Measurements from ENCODE around the gene ISM1. TPM values are rescaled to one million over a fixed set of nuclear protein-coding genes. Genes with fewer than 3 reads are reported as not detected.

The ISM1 gene
- total RNA-seq, 1 donor from 2014 or later = 0.36 TPM

DNA sequence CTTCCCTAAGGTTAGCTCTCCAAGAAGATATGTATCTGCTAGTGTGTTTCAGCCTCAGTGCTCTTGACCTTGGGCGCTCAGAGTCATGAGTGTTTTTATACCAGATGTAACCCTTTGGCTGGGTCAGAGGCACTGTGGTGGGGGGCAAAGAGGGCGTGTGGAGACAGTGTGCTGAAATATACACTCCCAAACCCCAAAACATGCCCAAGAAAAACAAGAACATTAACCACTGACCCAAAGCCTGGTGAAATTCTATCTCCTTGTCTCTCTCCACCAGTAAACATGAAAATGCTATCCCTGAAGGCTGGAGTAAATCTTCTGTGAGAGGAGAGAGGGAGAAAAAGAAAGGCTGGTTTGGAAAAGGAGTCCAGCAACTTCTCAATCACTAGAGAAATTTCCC lies 47.9 kb downstream of the ISM1 start:
- H3K27me3 Mint-ChIP-seq = peaks cover 5% of the 10 kb centered on the region

GRCh38 chr20:13270211-13270610 lies 49.1 kb downstream of the ISM1 start:
- Mint-ChIP-seq H3K27me3 (peaks cover 5% of the 10 kb centered on the region), H3K4me1 (ENCODE audit: low read depth) (peaks cover 3% of the 10 kb centered on the region), H3K27ac (no peak overlapping the region), H3K4me3 (ENCODE audit: low read depth) (no peak overlapping the region), H3K36me3 (ENCODE audit: insufficient read depth) (no peaks in the 10 kb centered on the region), H3K9me3 (ENCODE audit: low read depth) (no peaks in the 10 kb centered on the region)
- TF ChIP-seq, protein P1, sequence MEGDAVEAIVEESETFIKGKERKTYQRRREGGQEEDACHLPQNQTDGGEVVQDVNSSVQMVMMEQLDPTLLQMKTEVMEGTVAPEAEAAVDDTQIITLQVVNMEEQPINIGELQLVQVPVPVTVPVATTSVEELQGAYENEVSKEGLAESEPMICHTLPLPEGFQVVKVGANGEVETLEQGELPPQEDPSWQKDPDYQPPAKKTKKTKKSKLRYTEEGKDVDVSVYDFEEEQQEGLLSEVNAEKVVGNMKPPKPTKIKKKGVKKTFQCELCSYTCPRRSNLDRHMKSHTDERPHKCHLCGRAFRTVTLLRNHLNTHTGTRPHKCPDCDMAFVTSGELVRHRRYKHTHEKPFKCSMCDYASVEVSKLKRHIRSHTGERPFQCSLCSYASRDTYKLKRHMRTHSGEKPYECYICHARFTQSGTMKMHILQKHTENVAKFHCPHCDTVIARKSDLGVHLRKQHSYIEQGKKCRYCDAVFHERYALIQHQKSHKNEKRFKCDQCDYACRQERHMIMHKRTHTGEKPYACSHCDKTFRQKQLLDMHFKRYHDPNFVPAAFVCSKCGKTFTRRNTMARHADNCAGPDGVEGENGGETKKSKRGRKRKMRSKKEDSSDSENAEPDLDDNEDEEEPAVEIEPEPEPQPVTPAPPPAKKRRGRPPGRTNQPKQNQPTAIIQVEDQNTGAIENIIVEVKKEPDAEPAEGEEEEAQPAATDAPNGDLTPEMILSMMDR (IDR thresholded peaks at IDR 0.05; ENCODE audit: unreplicated experiment) = no peak
- DNase-seq (ENCODE audit: low spot score, unreplicated experiment) = no peak

More for the DNA sequence above, 47.9 kb downstream of the ISM1 start:
- TF ChIP-seq, protein P1 (IDR thresholded peaks at IDR 0.05; ENCODE audit: unreplicated experiment) = no peak
- Mint-ChIP-seq H3K4me3 (ENCODE audit: low read depth) (no peak overlapping the region), H3K27ac (no peak overlapping the region), H3K4me1 (ENCODE audit: low read depth) (peaks cover 1% of the 10 kb centered on the region), H3K36me3 (ENCODE audit: insufficient read depth) (no peaks in the 10 kb centered on the region), H3K9me3 (ENCODE audit: low read depth) (no peaks in the 10 kb centered on the region)
- DNase-seq (ENCODE audit: low spot score, unreplicated experiment) = no peak

- DNase-seq (ENCODE audit: low spot score, unreplicated experiment) = no peak
- H3K4me1 Mint-ChIP-seq (ENCODE audit: low read depth) = peaks cover 3% of the 10 kb centered on the region
- no peak overlapping the region for H3K27ac Mint-ChIP-seq
- H3K9me3 Mint-ChIP-seq (ENCODE audit: low read depth) = no peaks in the 10 kb centered on the region
- H3K4me3 Mint-ChIP-seq (ENCODE audit: low read depth) = no peak overlapping the region
- H3K27me3 Mint-ChIP-seq = peaks cover 5% of the 10 kb centered on the region
- H3K36me3 Mint-ChIP-seq (ENCODE audit: insufficient read depth) = no peaks in the 10 kb centered on the region
- TF ChIP-seq, protein P1 (IDR thresholded peaks at IDR 0.05; ENCODE audit: unreplicated experiment) = no peak
These were observed 50.0 kb downstream of the ISM1 start for GRCh38 chr20:13271098-13271497.

DNA sequence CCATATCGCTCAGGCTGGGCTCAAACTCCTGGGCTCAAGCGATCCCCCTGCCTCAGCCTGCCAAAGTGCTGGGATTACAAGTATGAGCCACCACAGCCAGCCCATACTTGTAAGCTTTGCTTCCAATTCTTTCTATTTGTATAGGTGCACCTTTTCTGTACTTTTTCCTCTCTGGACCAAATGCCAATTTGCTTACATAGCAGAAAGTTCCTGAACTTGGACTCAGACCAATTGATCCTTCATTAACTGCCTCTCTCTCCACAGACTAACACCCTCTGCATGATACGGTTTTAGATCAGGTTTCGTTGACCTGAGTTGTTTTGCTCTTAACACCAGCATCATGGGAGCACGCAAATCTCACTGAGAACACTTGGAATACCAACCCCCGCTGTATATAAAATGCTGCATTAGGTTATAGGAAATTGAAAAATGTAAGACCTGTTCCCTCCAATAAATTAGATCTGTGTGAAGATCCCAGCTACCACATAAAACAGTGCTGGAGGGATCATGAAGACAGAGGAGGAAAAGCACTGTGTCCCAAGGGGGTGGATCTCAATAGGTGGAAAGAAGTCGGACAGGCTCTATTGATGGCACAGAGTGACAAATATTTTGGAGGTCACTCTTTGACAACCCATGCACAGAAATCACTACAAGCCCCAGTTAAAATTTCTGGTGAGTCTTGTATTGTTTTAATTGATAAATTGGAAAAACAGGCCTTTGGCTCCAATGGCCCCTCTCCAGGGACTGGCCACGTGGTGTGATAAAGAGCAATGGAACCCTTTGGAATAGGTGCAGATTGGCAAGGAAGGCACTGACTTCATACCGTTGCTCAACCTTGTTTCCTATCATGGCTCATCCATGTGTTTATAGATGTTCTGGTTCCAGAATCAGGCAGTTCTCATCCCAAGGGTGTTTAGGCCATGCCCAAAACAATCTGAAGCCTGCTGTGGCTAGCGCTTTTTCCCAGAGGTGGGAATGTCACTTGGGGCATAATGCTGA lies 51.2 kb downstream of the ISM1 start:
- H3K36me3 Mint-ChIP-seq (ENCODE audit: insufficient read depth) = no peaks in the 10 kb centered on the region
- no peak overlapping the region for H3K27ac Mint-ChIP-seq
- peaks cover 5% of the 10 kb centered on the region for H3K27me3 Mint-ChIP-seq
- no peak for DNase-seq (ENCODE audit: low spot score, unreplicated experiment)
- H3K4me1 Mint-ChIP-seq (ENCODE audit: low read depth) = peaks cover 3% of the 10 kb centered on the region
- H3K9me3 Mint-ChIP-seq (ENCODE audit: low read depth) = no peaks in the 10 kb centered on the region
- TF ChIP-seq, protein P1 (IDR thresholded peaks at IDR 0.05; ENCODE audit: unreplicated experiment) = no peak
- no peak overlapping the region for H3K4me3 Mint-ChIP-seq (ENCODE audit: low read depth)

GRCh38 chr20:13274275-13274861 lies 53.3 kb downstream of the ISM1 start:
- Mint-ChIP-seq H3K27ac (no peak overlapping the region), H3K4me3 (ENCODE audit: low read depth) (no peak overlapping the region), H3K27me3 (peaks cover 5% of the 10 kb centered on the region), H3K36me3 (ENCODE audit: insufficient read depth) (no peaks in the 10 kb centered on the region), H3K4me1 (ENCODE audit: low read depth) (peaks cover 3% of the 10 kb centered on the region), H3K9me3 (ENCODE audit: low read depth) (no peaks in the 10 kb centered on the region)
- TF ChIP-seq, protein P1 (IDR thresholded peaks at IDR 0.05; ENCODE audit: unreplicated experiment) = no peak
- no peak for DNase-seq (ENCODE audit: low spot score, unreplicated experiment)

Measured in progenitor cell of endocrine pancreas (in vitro differentiated cells).